Mucosa of gallbladder (tissue), 1 donor: ENCODE measurements around the gene HOXD13. TPM values are rescaled to one million over a fixed set of nuclear protein-coding genes. Genes with fewer than 3 reads are reported as not detected.

Experiments used
- DNase-seq: peaks from one replicate; pipeline ENCODE4 v3.0.0-alpha.2; 2020; ENCODE audit warnings: low spot score
- total RNA-seq: library from RNA; stranded (reverse); gene quantifications from one replicate; pipeline ENCODE4 v1.2.1, GENCODE V29; 2021
- donor health status: DM: no; HTN: no; CAD: no.

HOXD13 gene
- total RNA-seq, 1 donor from 2014 or later, result not detected

DNA sequence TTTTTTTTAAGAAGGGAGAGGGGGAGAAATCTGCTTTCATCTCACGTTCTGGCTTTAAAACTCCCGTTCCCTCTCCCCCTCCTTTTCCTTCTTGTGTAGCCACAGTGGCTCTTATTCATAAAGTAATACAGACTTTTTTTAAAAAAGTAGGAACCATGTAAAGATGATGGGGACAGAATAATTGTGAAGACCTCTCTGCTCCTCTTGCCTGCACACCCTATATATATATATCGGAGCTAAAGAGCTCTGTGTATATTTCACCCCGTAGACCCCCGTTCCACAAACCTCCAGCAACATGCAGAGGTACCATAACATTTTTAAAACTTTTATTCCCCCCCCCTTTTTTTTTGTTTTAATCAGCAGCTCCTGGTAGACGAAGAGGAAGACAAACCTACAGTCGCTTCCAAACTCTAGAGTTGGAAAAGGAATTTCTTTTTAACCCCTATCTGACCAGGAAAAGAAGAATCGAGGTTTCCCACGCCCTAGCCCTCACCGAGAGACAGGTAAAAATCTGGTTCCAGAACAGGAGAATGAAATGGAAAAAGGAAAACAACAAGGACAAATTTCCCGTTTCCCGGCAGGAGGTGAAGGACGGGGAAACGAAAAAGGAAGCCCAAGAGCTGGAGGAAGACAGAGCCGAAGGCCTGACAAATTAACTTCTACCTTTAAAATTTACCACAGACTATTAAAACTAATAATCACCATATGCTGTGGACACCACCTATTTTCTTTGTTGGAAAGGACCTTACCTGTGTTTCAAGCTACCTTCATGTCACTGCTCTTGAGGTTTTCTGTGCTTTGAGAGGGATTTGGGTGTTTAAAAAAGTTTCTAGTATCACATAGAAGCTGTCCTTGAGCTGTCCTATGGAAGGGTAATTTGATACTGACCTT lies 38.7 kb downstream of the HOXD13 start:
- no peak for DNase-seq

- DNase-seq, result no peak
These were observed 39.3 kb downstream of the HOXD13 start for GRCh38 chr2:176131848-176132158.

DNA sequence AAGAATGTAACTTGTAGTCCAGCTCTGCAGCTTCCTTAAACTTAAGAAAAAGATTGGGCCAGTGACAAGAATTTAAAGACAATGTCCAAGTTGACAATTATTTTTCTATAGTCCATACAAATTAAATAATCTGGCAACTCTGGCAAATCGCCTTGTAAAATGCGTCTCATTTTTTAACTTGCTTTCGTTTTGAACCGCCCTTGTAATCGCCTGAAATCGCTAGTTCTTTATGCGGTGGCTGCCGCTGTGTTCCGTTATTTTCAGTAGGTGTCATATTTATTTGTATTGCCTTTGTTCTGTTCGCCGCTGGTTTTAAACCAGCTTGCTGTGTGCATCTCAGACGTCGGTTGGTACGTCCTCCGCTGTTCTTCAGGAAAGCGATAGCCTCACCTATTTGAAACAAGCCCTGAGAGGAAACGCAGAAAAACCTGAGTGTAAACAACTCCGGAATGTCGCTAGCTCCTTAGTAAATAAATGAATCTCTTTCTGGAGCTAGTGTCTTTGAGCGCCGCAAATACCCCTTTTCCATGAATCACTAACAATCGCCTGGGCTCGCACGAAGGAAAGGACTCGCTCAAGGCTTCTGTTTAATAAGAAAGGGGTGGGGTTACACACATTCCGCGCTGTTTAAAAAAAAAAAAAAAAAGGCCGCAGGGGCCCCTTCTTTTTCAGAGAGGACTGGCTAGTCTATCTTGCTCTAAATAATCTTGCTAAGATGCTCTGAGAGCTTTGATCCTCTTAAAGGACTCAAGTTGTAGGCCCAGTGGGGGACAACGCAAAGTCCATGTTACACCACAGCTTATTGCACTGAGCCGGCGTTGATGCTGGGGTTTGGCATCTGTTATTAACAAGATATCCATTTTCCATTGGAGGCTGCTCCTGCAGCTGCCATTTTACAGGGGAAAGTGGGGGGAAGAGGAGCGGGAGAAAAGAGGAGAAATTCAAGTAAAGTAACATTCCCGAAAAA lies 40.0 kb downstream of the HOXD13 start:
- no peak for DNase-seq

- DNase-seq, result no peak
These were observed 40.9 kb downstream of the HOXD13 start for GRCh38 chr2:176133389-176133788.

DNA sequence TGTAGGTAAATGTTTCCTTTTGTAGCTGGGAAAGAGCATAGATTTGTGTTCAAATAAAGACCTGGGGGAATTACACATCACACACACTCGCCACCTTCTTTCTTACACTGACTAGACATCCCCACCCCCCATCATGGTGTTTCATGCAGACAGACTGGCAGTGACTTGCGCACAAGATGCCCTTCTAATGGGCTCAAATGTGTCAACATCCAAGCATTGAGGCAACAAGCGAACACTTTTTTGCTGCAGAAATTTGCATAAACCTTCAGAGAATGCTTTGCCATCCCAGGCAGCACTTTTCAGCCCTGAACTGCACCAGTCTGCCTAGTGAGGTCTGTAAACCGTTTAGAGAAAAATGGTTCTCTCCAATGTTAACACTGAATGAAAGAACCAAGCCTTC lies 41.5 kb downstream of the HOXD13 start:
- no peak for DNase-seq

DNA sequence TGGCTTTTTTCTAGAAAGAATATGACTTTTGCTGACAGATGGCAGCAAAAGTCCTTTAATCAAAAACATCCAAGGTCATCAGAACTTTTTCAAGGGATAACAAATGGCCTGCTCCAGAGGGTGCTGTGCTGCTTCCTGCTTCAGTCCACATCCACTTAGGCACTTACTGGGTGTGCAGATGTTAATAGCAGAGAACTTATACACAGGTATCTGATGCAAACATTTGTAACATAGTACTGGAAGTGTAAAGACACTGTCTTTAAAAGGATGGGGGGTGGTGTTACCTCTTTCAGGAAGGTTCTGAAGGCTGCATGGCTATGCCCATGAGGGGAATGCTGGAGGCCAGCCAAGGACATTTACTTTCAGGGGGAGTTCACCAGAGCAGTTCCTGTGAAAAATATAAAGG lies 42.5 kb downstream of the HOXD13 start:
- DNase-seq, result no peak

GRCh38 chr2:176136374-176137251 lies 44.1 kb downstream of the HOXD13 start:
- DNase-seq, result no peak

- DNase-seq, result no peak
These were observed 44.7 kb downstream of the HOXD13 start for GRCh38 chr2:176137252-176137580.

- no peak for DNase-seq
These were observed 45.4 kb downstream of the HOXD13 start for GRCh38 chr2:176137906-176138305.

DNA sequence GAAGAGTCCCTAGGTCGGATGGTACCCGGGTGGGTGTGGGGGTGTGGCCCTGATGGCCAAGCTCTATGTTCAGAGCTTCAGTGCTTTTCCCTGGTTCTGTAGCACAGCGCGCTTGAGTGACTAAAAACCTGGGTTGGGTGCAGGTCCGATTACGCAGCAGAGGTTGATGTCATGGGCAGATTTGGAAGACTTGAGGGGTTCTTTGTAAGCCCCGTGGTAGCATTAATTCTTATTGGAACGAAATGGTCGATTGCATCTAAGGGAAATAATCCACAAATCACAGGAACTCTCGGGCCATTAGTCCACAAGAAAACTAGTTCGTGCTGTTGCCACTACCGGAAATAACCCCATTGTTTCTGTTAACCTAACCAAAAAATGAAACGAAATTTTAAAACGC lies 46.0 kb downstream of the HOXD13 start:
- DNase-seq, result no peak

DNA sequence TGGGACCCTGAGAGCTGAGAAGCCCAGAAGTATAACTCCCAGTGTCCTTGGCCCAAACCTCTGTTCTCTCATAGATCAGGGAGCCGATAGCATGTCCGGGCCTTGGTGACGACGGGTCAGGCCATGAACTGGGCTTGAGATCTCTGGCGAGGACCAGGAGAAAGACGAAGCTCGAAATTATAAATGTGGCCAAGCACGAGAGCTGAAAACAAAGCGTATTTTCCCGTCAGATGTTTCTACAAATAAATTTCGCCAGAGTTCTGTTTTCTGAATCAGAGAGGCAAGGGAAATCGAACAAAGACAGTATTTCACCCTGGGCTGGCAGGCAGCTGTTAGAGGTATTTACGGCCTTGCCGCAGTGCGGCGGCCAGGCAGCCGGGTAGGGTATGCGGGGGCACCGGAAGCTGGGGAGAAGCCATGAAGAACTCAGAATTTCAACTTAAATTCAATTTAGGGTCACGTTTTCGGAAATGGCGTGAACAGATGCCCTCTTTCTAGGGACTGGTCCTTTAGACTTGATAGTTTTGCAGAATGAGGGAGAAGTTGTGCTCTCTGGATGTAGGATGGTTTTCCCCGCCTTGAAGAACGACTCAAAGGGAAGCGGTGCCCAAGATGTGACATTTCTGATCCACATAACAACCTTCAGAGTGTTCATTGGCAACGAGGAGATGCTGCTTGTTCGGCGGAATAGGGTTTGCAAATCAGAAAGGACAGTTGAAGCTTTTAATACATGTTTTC lies 46.6 kb downstream of the HOXD13 start:
- no peak for DNase-seq

GRCh38 chr2:176139661-176140512 lies 47.4 kb downstream of the HOXD13 start:
- DNase-seq, result no peak

- DNase-seq, result peak; percentile 21
These were observed 48.2 kb downstream of the HOXD13 start for GRCh38 chr2:176140513-176141317.

DNA sequence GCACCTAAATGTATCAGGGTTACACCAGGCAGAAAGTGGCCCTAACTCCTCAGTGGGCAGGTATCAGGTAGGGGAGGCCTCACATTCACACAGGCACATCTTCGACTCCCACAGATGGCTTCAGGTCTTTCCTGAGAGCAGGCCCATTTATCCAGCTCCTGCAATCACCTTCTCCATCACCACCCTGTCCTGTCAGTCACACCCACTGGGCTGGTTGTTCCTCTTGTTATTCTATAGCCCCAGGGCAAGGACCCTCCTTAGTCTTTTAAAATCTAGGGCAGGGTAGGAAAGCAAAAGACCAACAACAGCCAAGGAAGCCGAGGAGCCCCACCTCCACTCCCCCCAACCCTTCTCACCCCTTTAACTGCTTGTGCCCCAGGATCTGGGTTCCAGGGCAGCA lies 49.8 kb downstream of the HOXD13 start:
- no peak for DNase-seq

Other genes starting within 250 kb of the HOXD13 start
- gene LNPK, start 90.5 kb upstream of the HOXD13 start, total RNA-seq, result 25.5 TPM
- not detected for gene EVX2, start 8.8 kb upstream of the HOXD13 start, total RNA-seq
- gene HOXD12, start 7.1 kb downstream of the HOXD13 start, total RNA-seq, result not detected
- gene HOXD11, start 14.6 kb downstream of the HOXD13 start, total RNA-seq, result not detected
- gene HOXD10, start 24.1 kb downstream of the HOXD13 start, total RNA-seq, result not detected
- gene HOXD9, start 30.0 kb downstream of the HOXD13 start, total RNA-seq, result 0.66 TPM
- 1.7 TPM for gene HOXD8, start 37.0 kb downstream of the HOXD13 start, total RNA-seq
- gene HOXD4, start 58.8 kb downstream of the HOXD13 start, total RNA-seq, result 1.0 TPM
- gene HOXD3, start 64.6 kb downstream of the HOXD13 start, total RNA-seq, result 3.2 TPM
- gene HOXD1, start 95.9 kb downstream of the HOXD13 start, total RNA-seq, result 0.40 TPM
- gene MTX2, start 176.7 kb downstream of the HOXD13 start, total RNA-seq, result 22.3 TPM